CD4-positive, alpha-beta memory T cell (primary cell): ENCODE data around the gene POLN. TPM values are rescaled to one million over a fixed set of nuclear protein-coding genes. Genes with fewer than 3 reads are reported as not detected.

Source experiments
- CTCF ChIA-PET: fragments of 350-600 bp; sonication (Branson Sonifier 250); formaldehyde crosslinking; loops from one replicate; lab custom pipeline; 2021; ENCODE audit warnings: inconsistent platforms; ENCODE audit not compliant: partially characterized antibody; lab: Charles Lee
- POLR2A ChIA-PET: fragments of 350-600 bp; sonication (Branson Sonifier 250); formaldehyde crosslinking; loops from one replicate; lab custom pipeline; 2021; ENCODE audit not compliant: partially characterized antibody; lab: Charles Lee
- DNase-seq, 5 donors: peaks; one replicate each; pipeline versions ENCODE4 v3.0.0 to v3.0.0-alpha.2; 2020 to 2022; ENCODE audit warnings: mixed read lengths in 1 of 5
- H3K27ac ChIP-seq: one replicate; pipeline ENCODE4 v1.7.0; 2013; ENCODE audit warnings: low read depth, low read length
- H3K27me3 ChIP-seq: 2 replicates; pipeline ENCODE4 v1.7.0; 2013; ENCODE audit warnings: mild to moderate bottlenecking, low read length, moderate library complexity; ENCODE audit not compliant: insufficient read depth
- H3K36me3 ChIP-seq: 2 replicates; pipeline ENCODE4 v1.7.0; 2013; ENCODE audit warnings: mild to moderate bottlenecking, low read length, moderate library complexity; ENCODE audit not compliant: insufficient read depth
- H3K4me1 ChIP-seq: 2 replicates; pipeline ENCODE4 v1.7.0; 2013; ENCODE audit warnings: mild to moderate bottlenecking, low read length, moderate library complexity; ENCODE audit not compliant: insufficient read depth
- H3K4me3 ChIP-seq, 2 donors: one replicate each; pipeline ENCODE4 v1.7.0; 2013; ENCODE audit warnings: low read length in 2 of 2, mild to moderate bottlenecking in 1 of 2
- H3K9me3 ChIP-seq, 2 donors: one replicate each; pipeline ENCODE4 v1.7.0; 2013; ENCODE audit warnings: low read length in 2 of 2, control low read depth in 1 of 2; ENCODE audit not compliant: control insufficient read depth in 1 of 2
- H3K27ac Mint-ChIP-seq, 7 donors: one replicate each; pipeline ENCODE4 v1.8.0; 2020 to 2021; ENCODE audit warnings: mixed read lengths in 7 of 7, mild to moderate bottlenecking in 6 of 7, inconsistent platforms in 3 of 7, moderate library complexity in 3 of 7
- H3K27me3 Mint-ChIP-seq, 2 donors: one replicate each; pipeline ENCODE4 v1.8.0; 2020 to 2021; ENCODE audit warnings: mixed read lengths in 2 of 2
- H3K36me3 Mint-ChIP-seq, 2 donors: one replicate each; pipeline ENCODE4 v1.8.0; 2020 to 2021; ENCODE audit warnings: mixed read lengths in 2 of 2, inconsistent platforms in 1 of 2, mild to moderate bottlenecking in 1 of 2
- H3K4me1 Mint-ChIP-seq, 4 donors: one replicate each; pipeline ENCODE4 v1.8.0; 2020 to 2021; ENCODE audit warnings: mixed read lengths in 4 of 4, mild to moderate bottlenecking in 1 of 4
- H3K4me3 Mint-ChIP-seq, 8 donors: one replicate each; pipeline ENCODE4 v1.8.0; 2020 to 2021; ENCODE audit warnings: mixed read lengths in 8 of 8, mild to moderate bottlenecking in 7 of 8, moderate library complexity in 6 of 8, inconsistent platforms in 3 of 8
- H3K9me3 Mint-ChIP-seq, 8 donors: one replicate each; pipeline ENCODE4 v1.8.0; 2020 to 2021; ENCODE audit warnings: mixed read lengths in 8 of 8, mild to moderate bottlenecking in 5 of 8, inconsistent platforms in 3 of 8, moderate library complexity in 1 of 8
- intact Hi-C: fragments of 100-400 bp; cut with micrococcal nuclease; formaldehyde crosslinking; loops from one replicate; pipeline ENCODE4 v1.15.1; 2023
- polyA plus RNA-seq, 2 donors: library from polyadenylated mRNA; unstranded; fragments of 300-500 nt; fragmentation: Illumina TruSeq; gene quantifications; one replicate each; pipeline ENCODE4 v1.2.3, GENCODE V29; 2021
- total RNA-seq, 2 experiments: library from RNA; stranded (reverse); gene quantifications; one replicate each; pipeline ENCODE4 v1.2.3, GENCODE V29; 2021

Gene POLN
- total and polyA plus RNA-seq, 4 experiments from 2014 or later, result 0.24 to 4.4 (median 2.8) TPM

GRCh38 chr4:2251073-2251794 lies 9.3 kb upstream of the POLN start:
- Mint-ChIP-seq H3K27me3 (no peaks in the 10 kb centered on the region), H3K27ac (peak overlapping the region in 1 of 7 donors; percentile 48), H3K4me1 (peaks cover 4 to 12% (median 7%) of the 10 kb centered on the region in 4 donors), H3K36me3 (peaks cover 13 to 36% of the 10 kb centered on the region in 2 donors), H3K4me3 (no peak overlapping the region), H3K9me3 (peaks cover 0 to 2% (median 0%) of the 10 kb centered on the region in 8 donors)
- peak in 1 of 5 donors; percentile 7 for DNase-seq
- Histone ChIP-seq H3K4me3 (no peak overlapping the region), H3K27me3 (no peaks in the 10 kb centered on the region), H3K36me3 (peaks cover 38% of the 10 kb centered on the region), H3K9me3 (no peaks in the 10 kb centered on the region), H3K4me1 (no peaks in the 10 kb centered on the region), H3K27ac (no peak overlapping the region)
- intact Hi-C loops, result no loop called here
- POLR2A ChIA-PET, result interaction anchor here (1.5 to 2.5 kb wide), 3 partner anchors 9 to 11 kb away, joined by 3 to 10 read pairs (median 5); partner anchors contain the start of genes HAUS3, MXD4 and POLN
- CTCF ChIA-PET, result no interaction called here

DNA sequence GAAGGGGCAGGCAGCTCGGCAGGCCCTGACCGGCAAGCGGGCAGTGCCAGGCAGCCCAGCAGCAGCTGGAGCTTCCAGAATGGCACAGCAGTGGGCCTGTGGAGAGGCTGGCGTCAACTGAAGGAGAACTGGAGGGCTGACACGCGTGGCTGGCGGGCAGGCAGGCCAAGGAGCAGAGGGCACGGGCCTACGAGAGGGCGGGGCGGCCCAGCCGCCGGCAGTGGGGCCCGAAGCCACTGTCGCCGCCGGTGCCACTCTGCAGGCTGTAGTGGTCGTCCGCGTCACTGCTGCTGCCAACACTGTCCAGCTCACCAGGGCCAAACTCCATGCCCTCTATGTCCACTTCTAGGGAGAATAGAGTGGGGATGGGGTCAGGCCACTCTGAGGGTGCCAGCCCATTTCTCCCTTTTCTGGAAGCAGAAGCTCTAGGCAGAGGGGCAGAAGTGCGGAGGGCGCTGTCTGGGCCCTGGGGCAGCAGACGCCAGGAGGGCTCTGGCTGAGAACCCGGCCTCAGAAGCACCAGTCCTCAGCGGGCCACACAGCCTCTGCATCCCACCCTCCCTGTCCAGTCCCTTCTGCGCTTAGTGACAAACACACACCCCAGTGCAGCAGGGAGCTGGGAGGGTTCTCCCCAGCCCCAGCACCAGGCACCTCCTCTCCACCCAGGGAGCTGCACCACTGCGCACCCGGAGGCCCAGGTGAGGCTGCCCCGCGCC lies 8.6 kb upstream of the POLN start:
- Mint-ChIP-seq H3K4me1 (peaks cover 4 to 17% (median 9%) of the 10 kb centered on the region in 4 donors), H3K36me3 (peaks cover 13 to 36% of the 10 kb centered on the region in 2 donors), H3K9me3 (peaks cover 0 to 2% (median 0%) of the 10 kb centered on the region in 8 donors), H3K27me3 (no peaks in the 10 kb centered on the region), H3K4me3 (no peak overlapping the region), H3K27ac (peak overlapping the region in 1 of 7 donors; percentile 48)
- Histone ChIP-seq H3K27me3 (no peaks in the 10 kb centered on the region), H3K4me3 (no peak overlapping the region), H3K36me3 (peaks cover 38% of the 10 kb centered on the region), H3K9me3 (no peaks in the 10 kb centered on the region), H3K4me1 (no peaks in the 10 kb centered on the region), H3K27ac (no peak overlapping the region)
- intact Hi-C loops, result no loop called here
- CTCF ChIA-PET, result no interaction called here
- peak in 1 of 5 donors; percentile 10 for DNase-seq
- POLR2A ChIA-PET, result interaction anchor here (1.5 to 2.5 kb wide), 3 partner anchors 9 to 12 kb away, joined by 3 to 10 read pairs (median 5); partner anchors contain the start of genes HAUS3, MXD4 and POLN

DNA sequence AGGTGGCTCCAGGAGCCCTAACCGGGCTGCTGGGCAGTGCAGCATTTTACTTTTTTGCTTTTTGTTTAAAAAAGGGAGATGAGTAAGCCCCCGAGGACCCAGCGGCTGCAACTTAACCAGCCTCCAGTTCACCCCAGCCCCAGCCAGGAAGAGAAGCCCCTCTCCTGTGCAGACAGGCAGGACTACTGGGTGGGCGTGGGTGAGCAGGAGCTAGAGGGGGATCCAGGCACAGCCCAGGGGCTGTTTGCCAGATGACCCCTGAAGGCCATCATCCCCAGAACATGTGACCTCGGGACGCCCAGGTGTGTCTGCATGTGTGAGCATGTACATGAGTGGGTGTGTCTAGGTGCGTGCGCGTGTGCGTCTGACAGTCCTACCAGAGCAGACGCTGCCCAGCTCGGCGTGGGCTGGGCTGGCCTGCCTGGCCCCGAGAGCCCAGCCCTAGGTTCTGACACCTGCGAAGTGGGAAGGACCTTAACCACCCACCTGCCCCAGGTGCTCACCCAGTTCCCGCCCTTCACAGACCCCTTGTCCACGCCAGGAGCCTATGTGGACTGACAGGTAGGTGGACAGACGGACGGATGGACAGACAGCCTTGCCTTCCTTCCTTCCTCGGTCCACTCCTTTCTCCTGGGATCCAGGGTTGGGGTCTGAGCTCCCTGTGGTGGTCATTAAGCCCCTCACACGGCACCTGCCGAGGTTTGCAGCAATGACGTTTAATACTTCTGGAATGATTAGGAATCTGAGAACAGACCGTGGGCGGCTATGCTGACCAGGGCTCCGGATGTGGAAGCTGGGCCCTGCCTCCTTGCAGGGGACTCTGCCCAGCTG lies 7.8 kb upstream of the POLN start:
- peaks cover 0 to 2% (median 0%) of the 10 kb centered on the region in 8 donors for H3K9me3 Mint-ChIP-seq
- H3K4me1 Mint-ChIP-seq, result peaks cover 11 to 23% (median 15%) of the 10 kb centered on the region in 4 donors
- H3K27me3 ChIP-seq, result no peaks in the 10 kb centered on the region
- H3K27ac ChIP-seq, result no peak overlapping the region
- H3K4me1 ChIP-seq, result no peaks in the 10 kb centered on the region
- DNase-seq, result peak in 1 of 5 donors; percentile 13
- peaks cover 10 to 32% of the 10 kb centered on the region in 2 donors for H3K36me3 Mint-ChIP-seq
- H3K27ac Mint-ChIP-seq, result peak overlapping the region in 2 of 7 donors; percentile 32 to 60
- intact Hi-C loops, result no loop called here
- CTCF ChIA-PET, result interaction anchor here (0.8 kb wide), 1 partner anchor 192 kb away, joined by 3 read pairs; no protein-coding TSS in a partner anchor
- no peaks in the 10 kb centered on the region for H3K27me3 Mint-ChIP-seq
- H3K36me3 ChIP-seq, result peaks cover 34% of the 10 kb centered on the region
- H3K9me3 ChIP-seq, result no peaks in the 10 kb centered on the region
- no peak overlapping the region for H3K4me3 Mint-ChIP-seq
- POLR2A ChIA-PET, result interaction anchor here (1.4 to 2.5 kb wide), 3 partner anchors 8 to 32 kb away, joined by 4 to 10 read pairs (median 5); partner anchors contain the start of genes HAUS3, MXD4 and POLN
- H3K4me3 ChIP-seq, result no peak overlapping the region

GRCh38 chr4:2248821-2249261 lies 6.9 kb upstream of the POLN start:
- Histone ChIP-seq H3K27me3 (no peaks in the 10 kb centered on the region), H3K36me3 (peaks cover 26% of the 10 kb centered on the region), H3K4me1 (peaks cover under 1% of the 10 kb centered on the region), H3K27ac (no peak overlapping the region), H3K4me3 (no peak overlapping the region), H3K9me3 (no peaks in the 10 kb centered on the region)
- no peaks in the 10 kb centered on the region for H3K27me3 Mint-ChIP-seq
- peak overlapping the region in 3 of 7 donors; percentile 9 to 60 (median 22) for H3K27ac Mint-ChIP-seq
- H3K4me1 Mint-ChIP-seq, result peaks cover 10 to 24% (median 13%) of the 10 kb centered on the region in 4 donors
- H3K9me3 Mint-ChIP-seq, result peaks cover 0 to 2% (median 0%) of the 10 kb centered on the region in 8 donors
- H3K4me3 Mint-ChIP-seq, result peak overlapping the region in 1 of 8 donors; percentile 25
- intact Hi-C loops, result no loop called here
- no peak for DNase-seq
- ChIA-PET CTCF (interaction anchor here (0.8 kb wide), 1 partner anchor 193 kb away, joined by 3 read pairs; no protein-coding TSS in a partner anchor), POLR2A (interaction anchor here (1.4 to 2.5 kb wide), 2 partner anchors 13 to 33 kb away, joined by 4 to 10 read pairs; partner anchors contain the start of gene MXD4)
- peaks cover 2 to 23% of the 10 kb centered on the region in 2 donors for H3K36me3 Mint-ChIP-seq

DNA sequence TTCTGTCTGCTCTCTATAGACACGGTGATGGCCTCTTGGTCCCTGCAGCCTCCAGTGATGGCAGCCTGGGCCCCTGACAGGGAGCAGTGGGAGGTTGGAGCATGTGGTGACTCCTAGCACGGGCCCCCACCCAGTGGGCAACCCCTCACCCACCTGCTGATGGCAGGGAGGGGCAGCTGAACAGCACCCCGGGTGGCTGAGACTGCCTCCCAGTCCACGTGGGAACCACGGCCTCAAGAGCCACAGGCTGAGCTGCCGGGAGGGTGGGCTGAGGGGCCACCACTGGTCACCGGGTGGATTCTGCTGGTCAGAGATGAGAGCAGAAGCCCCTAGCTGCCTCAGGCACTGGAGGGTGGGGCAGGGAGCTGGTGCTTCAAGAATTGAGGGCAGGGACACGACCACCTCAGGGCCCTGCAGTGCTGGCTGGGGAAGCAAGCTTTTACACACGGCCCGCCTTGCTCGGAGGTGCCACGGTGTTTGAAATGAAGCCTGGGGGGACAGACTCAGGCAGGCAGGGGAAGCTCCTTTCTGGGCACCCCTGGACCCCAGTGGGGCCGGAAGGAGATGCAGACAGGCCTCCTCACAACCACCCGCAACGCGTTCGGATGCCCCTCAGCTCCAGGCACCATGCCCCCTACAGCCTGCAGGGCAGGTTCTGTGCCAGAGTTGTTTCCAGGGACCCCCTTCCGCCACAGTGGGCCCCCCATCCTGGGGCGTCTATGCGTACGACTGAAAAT lies 6.3 kb upstream of the POLN start:
- H3K27ac Mint-ChIP-seq, result peak overlapping the region in 3 of 7 donors; percentile 22 to 60 (median 52)
- H3K27me3 ChIP-seq, result no peaks in the 10 kb centered on the region
- POLR2A ChIA-PET, result no interaction called here
- H3K36me3 Mint-ChIP-seq, result peaks cover 0 to 23% of the 10 kb centered on the region in 2 donors
- CTCF ChIA-PET, result interaction anchor here (0.8 kb wide), 1 partner anchor 113 kb away, joined by 3 read pairs; no protein-coding TSS in a partner anchor
- no peak overlapping the region for H3K27ac ChIP-seq
- DNase-seq, result no peak
- H3K4me1 ChIP-seq, result peaks cover 4% of the 10 kb centered on the region
- H3K27me3 Mint-ChIP-seq, result no peaks in the 10 kb centered on the region
- H3K36me3 ChIP-seq, result peaks cover 20% of the 10 kb centered on the region
- no peak overlapping the region for H3K4me3 Mint-ChIP-seq
- peaks cover 15 to 30% (median 19%) of the 10 kb centered on the region in 4 donors for H3K4me1 Mint-ChIP-seq
- intact Hi-C loops, result no loop called here
- H3K9me3 ChIP-seq, result no peaks in the 10 kb centered on the region
- H3K9me3 Mint-ChIP-seq, result peaks cover 0 to 2% (median 0%) of the 10 kb centered on the region in 8 donors
- no peak overlapping the region for H3K4me3 ChIP-seq
